Esophagus squamous epithelium (tissue), 5 donors: ENCODE measurements around the gene SLC19A1. TPM values are rescaled to one million over a fixed set of nuclear protein-coding genes. Genes with fewer than 3 reads are reported as not detected.

Source experiments
- DNase-seq: peaks from one replicate; lab custom pipeline; 2025; lab: John Stamatoyannopoulos, UW
- H3K27ac ChIP-seq, 4 donors: fragments of 200-600 bp; sonication (generic); one replicate each; pipeline ENCODE4 v1.5.1; 2016 to 2019; ENCODE audit warnings: mild to moderate bottlenecking in 1 of 4
- H3K27me3 ChIP-seq, 4 donors: fragments of 200-600 bp; sonication (generic); 1 replicate in 3 of 4; 2 replicates in 1 of 4; pipeline versions ENCODE4 v1.5.1 to v1.6.0; 2017 to 2021; ENCODE audit warnings: antibody characterized with exemption in 1 of 4
- H3K36me3 ChIP-seq, 3 donors: fragments of 200-600 bp; sonication (generic); one replicate each; pipeline ENCODE4 v1.5.1; 2016 to 2019
- H3K4me1 ChIP-seq, 3 donors: fragments of 200-600 bp; sonication (generic); one replicate each; pipeline ENCODE4 v1.5.1; 2017 to 2019
- H3K4me3 ChIP-seq, 4 donors: fragments of 200-600 bp; sonication (generic); 1 replicate in 3 of 4; 2 replicates in 1 of 4; pipeline ENCODE4 v1.5.1; 2016 to 2019; ENCODE audit warnings: mild to moderate bottlenecking in 2 of 4, moderate library complexity in 1 of 4
- H3K9me3 ChIP-seq, 3 donors: fragments of 200-600 bp; sonication (generic); one replicate each; pipeline ENCODE4 v1.5.1; 2016 to 2019
- POLR2A ChIP-seq, 4 donors: fragments of 450-650 bp; IDR thresholded peaks; one replicate each; pipeline ENCODE4 v1.6.1; 2017; ENCODE audit warnings: antibody characterized with exemption in 4 of 4, mild to moderate bottlenecking in 4 of 4, moderate library complexity in 3 of 4
- WGBS, 2 donors: methylation state at CpG; one replicate each; pipeline ENCODE4 v1.1.5; 2018; 5-methylcytosine and 5-hydroxymethylcytosine counted together
- intact Hi-C: fragments of 100-400 bp; cut with DNase I; formaldehyde crosslinking; loops from one replicate; pipeline ENCODE4 v1.15.0; 2022
- total RNA-seq, 4 donors: library from RNA; depleted of rRNA; stranded (reverse); fragments of >200 nt; gene quantifications; one replicate each; pipeline ENCODE4 v1.1.0, GENCODE V29; 2016
- TF ChIP-seq, protein P1 (sequence below), 6 experiments: fragments of 450-650 bp in 4 of 6; fragments of 200-600 bp in 2 of 6; sonication (generic) in 2 of 6; IDR thresholded peaks; one replicate each; pipeline ENCODE4 v1.5.1; 2016 to 2019; ENCODE audit warnings: antibody characterized with exemption in 6 of 6, mild to moderate bottlenecking in 4 of 6, moderate library complexity in 4 of 6
- donor health status: DM: yes; HTN: yes; CAD: no.

The SLC19A1 gene
- total RNA-seq, 4 donors from 2014 or later = 1.6 to 4.6 (median 2.9) TPM

DNA sequence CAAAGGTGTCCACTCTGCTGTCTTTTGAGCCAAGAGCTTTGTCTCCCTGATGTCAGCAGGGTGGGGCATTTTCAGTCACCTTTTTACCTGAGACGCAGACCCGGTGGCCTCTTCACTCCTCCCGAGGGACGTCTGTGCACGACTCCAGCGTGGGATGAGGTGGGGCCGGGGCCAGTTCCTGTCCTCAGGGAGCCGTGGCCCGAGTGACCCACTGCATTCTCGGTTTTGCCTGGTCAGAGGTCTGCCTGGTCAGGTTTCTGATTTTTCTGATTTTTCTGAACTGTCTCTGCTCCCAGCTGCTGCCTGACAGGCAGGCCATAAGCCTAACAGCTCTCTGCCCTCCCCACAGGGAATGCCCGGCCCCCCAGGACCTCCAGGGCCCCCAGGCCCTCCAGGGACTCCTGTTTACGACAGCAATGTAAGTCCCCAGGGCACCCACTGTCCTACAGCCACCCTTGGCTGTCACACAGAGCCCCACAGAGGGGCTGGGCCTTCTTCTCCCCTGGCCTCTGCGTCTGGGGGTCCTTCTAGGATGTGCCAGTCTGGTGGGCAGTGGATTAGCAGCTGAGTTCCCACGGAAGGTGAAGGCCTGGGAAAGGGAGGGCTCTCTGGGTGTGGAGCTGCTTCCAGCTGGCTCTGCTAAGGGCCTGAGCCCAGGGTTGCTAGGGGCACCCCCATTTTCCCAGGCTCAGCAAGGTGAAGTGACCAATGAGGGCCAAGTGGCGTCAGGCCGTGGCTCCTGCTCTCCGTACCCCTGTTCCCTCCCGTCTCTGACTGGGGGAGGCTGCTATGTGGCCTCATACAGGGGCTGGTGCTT is 45.9 kb downstream of the SLC19A1 start:
- TF ChIP-seq, protein P1, sequence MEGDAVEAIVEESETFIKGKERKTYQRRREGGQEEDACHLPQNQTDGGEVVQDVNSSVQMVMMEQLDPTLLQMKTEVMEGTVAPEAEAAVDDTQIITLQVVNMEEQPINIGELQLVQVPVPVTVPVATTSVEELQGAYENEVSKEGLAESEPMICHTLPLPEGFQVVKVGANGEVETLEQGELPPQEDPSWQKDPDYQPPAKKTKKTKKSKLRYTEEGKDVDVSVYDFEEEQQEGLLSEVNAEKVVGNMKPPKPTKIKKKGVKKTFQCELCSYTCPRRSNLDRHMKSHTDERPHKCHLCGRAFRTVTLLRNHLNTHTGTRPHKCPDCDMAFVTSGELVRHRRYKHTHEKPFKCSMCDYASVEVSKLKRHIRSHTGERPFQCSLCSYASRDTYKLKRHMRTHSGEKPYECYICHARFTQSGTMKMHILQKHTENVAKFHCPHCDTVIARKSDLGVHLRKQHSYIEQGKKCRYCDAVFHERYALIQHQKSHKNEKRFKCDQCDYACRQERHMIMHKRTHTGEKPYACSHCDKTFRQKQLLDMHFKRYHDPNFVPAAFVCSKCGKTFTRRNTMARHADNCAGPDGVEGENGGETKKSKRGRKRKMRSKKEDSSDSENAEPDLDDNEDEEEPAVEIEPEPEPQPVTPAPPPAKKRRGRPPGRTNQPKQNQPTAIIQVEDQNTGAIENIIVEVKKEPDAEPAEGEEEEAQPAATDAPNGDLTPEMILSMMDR (IDR thresholded peaks at IDR 0.05) = no peak
- TF ChIP-seq POLR2A (IDR thresholded peaks at IDR 0.05) = no peak
- no peak overlapping the region for H3K27ac ChIP-seq
- no peak for DNase-seq
- intact Hi-C loops = no loop called here
- peaks cover 0 to 82% (median 13%) of the 10 kb centered on the region in 3 donors for H3K36me3 ChIP-seq
- H3K9me3 ChIP-seq = no peaks in the 10 kb centered on the region
- H3K4me3 ChIP-seq = no peak overlapping the region
- peaks cover 0 to 4% (median 0%) of the 10 kb centered on the region in 3 donors for H3K4me1 ChIP-seq
- no peaks in the 10 kb centered on the region for H3K27me3 ChIP-seq
- WGBS, 2 donors = 83 to 86% methylated on average over 8 to 13 of the region's 18 CpGs

DNA sequence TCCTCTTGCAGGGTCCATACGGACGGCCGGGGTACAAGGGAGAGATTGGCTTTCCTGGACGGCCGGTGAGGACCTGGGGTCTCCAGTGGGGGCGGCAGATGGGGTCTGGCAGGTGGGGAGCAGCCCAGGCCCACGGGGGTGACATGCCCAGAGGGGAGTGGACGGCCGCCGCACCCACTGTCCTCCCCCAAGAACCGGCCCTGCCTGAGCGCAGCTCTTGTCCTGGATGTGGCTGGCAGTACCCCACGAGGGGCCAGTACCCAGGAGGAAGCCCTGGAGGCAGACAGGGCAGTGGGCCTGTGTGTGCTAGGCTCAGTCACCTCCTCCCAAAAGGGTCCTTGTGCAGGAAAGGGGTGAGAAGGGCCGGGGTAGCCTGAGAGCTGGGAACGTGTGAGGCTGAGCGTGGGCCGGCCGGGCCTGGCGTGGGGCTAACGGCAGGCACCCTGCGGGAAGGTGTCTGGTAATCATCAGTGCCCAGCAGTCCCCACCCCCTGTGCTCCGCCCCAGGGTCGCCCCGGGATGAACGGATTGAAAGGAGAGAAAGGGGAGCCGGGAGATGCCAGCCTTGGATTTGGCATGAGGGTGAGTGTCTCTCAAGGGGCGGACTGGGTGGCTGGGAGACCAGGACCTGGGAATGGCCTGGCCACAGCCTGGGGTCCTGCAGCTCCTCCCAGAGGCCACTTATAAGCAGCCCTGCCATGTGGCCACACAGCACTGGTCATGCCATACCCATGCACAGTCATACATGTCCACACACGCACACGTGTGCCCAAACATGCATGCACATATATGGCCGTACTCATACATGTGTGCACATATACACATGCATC is 47.2 kb downstream of the SLC19A1 start:
- TF ChIP-seq POLR2A (IDR thresholded peaks at IDR 0.05) = no peak
- TF ChIP-seq, protein P1 (IDR thresholded peaks at IDR 0.05) = no peak
- no peak overlapping the region for H3K27ac ChIP-seq
- intact Hi-C loops = no loop called here
- no peak overlapping the region for H3K4me3 ChIP-seq
- H3K9me3 ChIP-seq = no peaks in the 10 kb centered on the region
- peaks cover 0 to 4% (median 0%) of the 10 kb centered on the region in 3 donors for H3K4me1 ChIP-seq
- no peaks in the 10 kb centered on the region for H3K27me3 ChIP-seq
- DNase-seq = no peak
- WGBS, 2 donors = 68 to 92% methylated on average over 6 to 12 of the region's 30 CpGs
- H3K36me3 ChIP-seq = peaks cover 0 to 90% (median 13%) of the 10 kb centered on the region in 3 donors

DNA sequence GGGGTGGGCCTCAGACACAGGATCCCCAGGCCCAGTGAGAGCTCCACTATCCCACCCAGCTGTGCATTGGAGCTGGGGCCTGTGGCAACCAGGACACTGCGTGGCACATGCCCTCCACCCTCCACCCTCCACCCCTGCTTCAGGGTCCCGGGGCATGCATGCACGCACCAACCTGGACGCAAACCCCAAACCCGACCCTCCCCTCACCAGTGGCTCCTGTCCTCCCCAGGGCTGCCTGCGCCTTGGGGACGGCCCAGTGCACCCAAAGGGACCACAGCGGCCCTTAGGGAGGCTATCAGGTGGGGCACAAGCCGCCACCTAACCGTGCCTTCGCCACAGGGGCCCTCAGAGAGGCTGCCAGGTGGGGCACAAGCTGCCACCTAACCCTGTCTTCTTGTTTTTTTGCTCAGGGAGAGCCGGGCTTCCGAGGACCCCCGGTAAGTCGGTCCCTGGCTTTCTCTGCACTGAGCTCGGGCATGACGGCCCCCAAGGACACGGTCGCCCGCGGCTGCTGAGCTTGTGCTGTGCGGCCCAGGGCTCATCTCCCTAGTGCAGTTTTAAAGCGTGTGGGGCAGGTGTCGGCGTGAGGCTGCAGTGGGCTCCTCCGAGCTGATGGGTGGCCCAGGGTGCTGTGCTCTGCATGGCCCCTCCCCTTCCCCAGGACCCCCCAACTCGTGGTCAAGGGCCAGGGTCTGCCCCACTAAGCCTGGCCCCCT is 47.9 kb downstream of the SLC19A1 start:
- Histone ChIP-seq H3K4me1 (peaks cover 0 to 4% (median 0%) of the 10 kb centered on the region in 3 donors), H3K9me3 (no peaks in the 10 kb centered on the region), H3K4me3 (no peak overlapping the region), H3K27me3 (no peaks in the 10 kb centered on the region), H3K36me3 (peaks cover 0 to 86% (median 13%) of the 10 kb centered on the region in 3 donors), H3K27ac (no peak overlapping the region)
- no peak for TF ChIP-seq POLR2A (IDR thresholded peaks at IDR 0.05)
- TF ChIP-seq, protein P1 (IDR thresholded peaks at IDR 0.05) = no peak
- no peak for DNase-seq
- intact Hi-C loops = no loop called here
- WGBS, 2 donors = 95% methylated on average over 8 of the region's 27 CpGs; no CpG with 5 or more reads in 1 of the 2 donors

DNA sequence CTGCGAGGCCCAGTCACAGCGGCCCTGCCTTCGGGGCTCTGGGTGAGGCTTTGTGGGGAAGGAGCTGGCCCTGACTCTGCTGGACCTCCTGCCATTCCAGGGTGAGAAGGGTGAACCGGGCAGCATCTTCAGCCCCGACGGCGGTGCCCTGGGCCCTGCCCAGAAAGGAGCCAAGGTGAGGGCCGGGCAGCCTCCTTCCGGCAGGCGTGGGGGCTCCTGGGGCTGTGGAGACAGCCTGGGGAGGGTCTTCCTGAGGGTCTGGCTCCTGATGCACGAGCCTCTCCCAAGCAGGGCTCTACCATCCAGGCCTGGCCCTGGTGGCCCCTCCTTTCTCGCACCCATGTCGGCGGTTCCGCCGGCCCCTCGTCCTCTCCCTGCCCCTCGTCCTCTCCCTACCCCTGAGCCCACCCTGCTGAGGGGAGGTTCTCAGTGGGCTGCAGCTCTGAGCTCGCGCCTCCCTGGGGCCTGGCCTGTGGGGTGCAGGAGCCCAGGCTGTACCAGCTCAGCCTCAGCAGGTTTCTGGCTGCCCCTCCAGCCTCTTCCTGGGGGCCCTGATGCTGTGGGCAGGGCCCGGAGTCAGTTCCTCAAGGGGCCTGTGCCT is 48.7 kb downstream of the SLC19A1 start:
- H3K36me3 ChIP-seq = peaks cover 0 to 83% (median 13%) of the 10 kb centered on the region in 3 donors
- H3K27ac ChIP-seq = no peak overlapping the region
- no peak for DNase-seq
- TF ChIP-seq, protein P1 (IDR thresholded peaks at IDR 0.05) = no peak
- no peak for TF ChIP-seq POLR2A (IDR thresholded peaks at IDR 0.05)
- intact Hi-C loops = no loop called here
- peaks cover 0 to 4% (median 0%) of the 10 kb centered on the region in 3 donors for H3K4me1 ChIP-seq
- H3K4me3 ChIP-seq = no peak overlapping the region
- WGBS, 2 donors = 80 to 95% methylated on average over 1 to 14 of the region's 21 CpGs
- no peaks in the 10 kb centered on the region for H3K9me3 ChIP-seq
- no peaks in the 10 kb centered on the region for H3K27me3 ChIP-seq
